Ishikawa (cell line): ENCODE results near the gene DCAF8.

Experiments used
- CEBPB ChIP-seq: IDR thresholded peaks from 2 replicates; pipeline ENCODE4 v1.6.1; 2012
- EP300 ChIP-seq: IDR thresholded peaks from 2 replicates; pipeline ENCODE4 v1.6.1; 2012; ENCODE audit warnings: borderline replicate concordance
- FOXM1 ChIP-seq: IDR thresholded peaks from 2 replicates; pipeline ENCODE4 v1.6.1; 2012; ENCODE audit warnings: low read depth, borderline replicate concordance
- MAX ChIP-seq: IDR thresholded peaks from 2 replicates; pipeline ENCODE4 v1.6.1; 2012
- NFIC ChIP-seq: IDR thresholded peaks from 2 replicates; pipeline ENCODE4 v1.6.1; 2012
- RAD21 ChIP-seq: IDR thresholded peaks from 2 replicates; pipeline ENCODE4 v1.6.1; 2012; ENCODE audit warnings: low read depth
- REST ChIP-seq: IDR thresholded peaks from 2 replicates; pipeline ENCODE4 v1.6.1; 2012; ENCODE audit warnings: low read depth, mild to moderate bottlenecking
- TAF1 ChIP-seq: IDR thresholded peaks from 2 replicates; pipeline ENCODE4 v1.6.1; 2012; ENCODE audit warnings: low read depth, mild to moderate bottlenecking
- TCF12 ChIP-seq: IDR thresholded peaks from 2 replicates; pipeline ENCODE4 v1.6.1; 2012; ENCODE audit warnings: low read depth
- TEAD4 ChIP-seq: IDR thresholded peaks from 2 replicates; pipeline ENCODE4 v1.6.1; 2012
- USF1 ChIP-seq: IDR thresholded peaks from 2 replicates; pipeline ENCODE4 v1.6.1; 2012

- TF ChIP-seq RAD21 (no peak), TCF12 (no peak), EP300 (no peak), REST (no peak), CEBPB (no peak), FOXM1 (no peak), TEAD4 (no peak), USF1 (no peak), NFIC (no peak), TAF1 (no peak), MAX (no peak)
Observed at GRCh38 chr1:160226623-160227022, 35.7 kb downstream of the DCAF8 start.
